Activated T-helper 1 cell treated with anti-CD3 and anti-CD28 coated beads, Interleukin-12 subunit alpha, Interleukin-12 subunit beta, Interleukin-2, Interleukin-4 antibody, amounts not matched to agents 30 ng/mL and 10 ng/mL and 1 ng/mL, durations not matched to agents 14 hours and 24 hours and 36 hours (primary cell): ENCODE measurements around the gene SCRT2. TPM values are rescaled to one million over a fixed set of nuclear protein-coding genes. Genes with fewer than 3 reads are reported as not detected.
"Not testable (repeated sequence)": the region's sequence is repeated elsewhere in the genome, so short reads cannot be mapped to it uniquely, and the experiment has no call there.

Source experiments
- DNase-seq: peaks from one replicate; pipeline ENCODE4 v3.0.0; 2021; ENCODE audit warnings: low spot score
- H3K27ac Mint-ChIP-seq: one replicate; pipeline ENCODE4 v1.8.0; 2021; ENCODE audit warnings: mild to moderate bottlenecking, mixed read lengths
- H3K27me3 Mint-ChIP-seq: one replicate; pipeline ENCODE4 v1.8.0; 2022; ENCODE audit warnings: mild to moderate bottlenecking, moderate library complexity, mixed read lengths; ENCODE audit not compliant: insufficient read depth
- H3K36me3 Mint-ChIP-seq: one replicate; pipeline ENCODE4 v1.8.0; 2021; ENCODE audit warnings: low read depth, mixed read lengths
- H3K4me1 Mint-ChIP-seq: one replicate; pipeline ENCODE4 v1.8.0; 2021; ENCODE audit warnings: low read depth, mixed read lengths
- H3K4me3 Mint-ChIP-seq: one replicate; pipeline ENCODE4 v1.8.0; 2021; ENCODE audit warnings: mild to moderate bottlenecking, moderate library complexity, mixed read lengths
- H3K9me3 Mint-ChIP-seq: one replicate; pipeline ENCODE4 v1.8.0; 2021; ENCODE audit warnings: mixed read lengths
- intact Hi-C: fragments of 100-400 bp; cut with micrococcal nuclease; formaldehyde crosslinking; loops from one replicate; pipeline ENCODE4 v1.15.1; 2024
- total RNA-seq: library from RNA; stranded (reverse); gene quantifications from 2 replicates; pipeline ENCODE4 v1.2.3, GENCODE V29; 2022

SCRT2 gene
- total RNA-seq, 1 donor from 2014 or later, result not detected

DNA sequence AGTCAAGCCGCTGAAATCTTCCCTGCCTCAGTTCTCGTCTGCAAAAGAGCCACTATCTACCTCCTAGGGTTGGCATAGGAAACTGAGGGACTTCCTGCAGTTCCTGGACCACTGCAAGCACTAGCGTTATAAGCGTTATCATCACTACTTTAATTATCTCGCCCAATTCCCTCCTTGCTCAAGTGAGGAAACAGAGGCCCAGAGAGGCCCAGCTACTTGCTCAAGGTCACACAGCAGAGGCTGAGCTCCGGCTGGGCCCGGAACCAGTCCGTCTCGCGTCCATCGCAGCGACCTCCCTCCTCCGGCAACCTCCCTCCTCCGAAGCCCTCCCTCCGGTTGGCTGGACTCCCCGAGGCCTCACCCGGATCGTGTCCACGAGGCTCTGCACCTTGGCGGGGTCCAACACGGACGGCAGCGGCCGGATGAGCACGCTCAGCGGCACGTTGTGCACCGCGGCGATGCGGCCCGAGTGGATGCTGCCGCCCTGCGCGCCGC, 22.9 kb downstream of the SCRT2 start:
- peaks cover 35% of the 10 kb centered on the region for H3K4me1 Mint-ChIP-seq
- H3K4me3 Mint-ChIP-seq, result peak overlapping the region; percentile 87
- peak overlapping the region; percentile 81 for H3K27ac Mint-ChIP-seq
- H3K27me3 Mint-ChIP-seq, result peaks cover 11% of the 10 kb centered on the region
- H3K9me3 Mint-ChIP-seq, result no peaks in the 10 kb centered on the region
- DNase-seq, result peak; percentile 2
- intact Hi-C loops, result loop anchor here (1.0 to 10.0 kb wide), 5 partner anchors 7 to 188 kb away; partner anchors contain the start of genes CSNK2A1, FAM110A and TBC1D20
- H3K36me3 Mint-ChIP-seq, result peaks cover 28% of the 10 kb centered on the region

DNA sequence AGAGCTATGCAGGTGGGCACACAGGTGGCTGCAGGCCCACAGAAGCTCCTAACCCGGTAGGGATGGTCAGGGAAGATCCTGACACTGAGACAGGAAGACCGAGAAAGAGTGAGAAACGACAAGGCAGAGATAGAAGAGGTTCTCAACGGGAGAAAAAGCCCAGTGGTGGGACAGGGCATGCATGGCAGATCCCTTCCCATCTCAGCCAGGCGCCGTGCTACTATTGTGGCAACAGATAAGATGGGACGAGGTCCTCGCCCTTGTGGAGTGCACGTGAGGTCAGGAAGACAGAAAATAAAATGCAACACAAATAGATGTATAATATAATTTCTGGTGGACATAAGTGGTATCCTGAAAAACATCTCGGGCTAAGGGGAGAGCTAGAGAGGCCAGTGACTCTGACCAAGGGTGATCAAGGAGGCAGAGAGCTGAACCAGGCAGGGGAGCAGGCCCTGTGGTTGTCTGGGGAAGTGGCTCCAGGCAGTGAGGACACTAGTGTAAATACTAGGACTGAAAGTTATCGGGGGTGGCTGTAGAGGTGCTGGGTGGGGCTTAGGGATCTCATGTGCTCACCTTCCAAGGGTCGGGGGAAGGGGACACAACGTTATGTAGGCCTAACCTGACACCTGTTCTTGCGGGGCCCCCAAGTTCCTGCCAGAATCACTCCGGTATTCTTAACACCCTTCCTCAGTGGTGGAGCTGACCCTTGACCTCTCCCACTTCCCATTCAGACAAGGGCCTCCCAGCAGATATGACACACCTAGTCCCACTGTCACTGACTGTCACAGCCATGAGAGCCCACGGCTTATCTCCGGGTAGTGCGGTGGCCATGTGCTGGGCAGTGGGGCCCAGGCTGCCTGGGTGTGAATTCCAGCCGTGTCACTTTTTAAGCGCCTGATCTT, 23.6 kb downstream of the SCRT2 start:
- peaks cover 35% of the 10 kb centered on the region for H3K36me3 Mint-ChIP-seq
- peak overlapping the region; percentile 81 for H3K27ac Mint-ChIP-seq
- peak overlapping the region; percentile 87 for H3K4me3 Mint-ChIP-seq
- intact Hi-C loops, result loop anchor here (2.0 to 10.0 kb wide), 2 partner anchors 181 to 187 kb away; partner anchors contain the start of genes FAM110A and TBC1D20
- H3K4me1 Mint-ChIP-seq, result peaks cover 35% of the 10 kb centered on the region
- H3K9me3 Mint-ChIP-seq, result no peaks in the 10 kb centered on the region
- H3K27me3 Mint-ChIP-seq, result peaks cover 5% of the 10 kb centered on the region
- no peak for DNase-seq

DNA sequence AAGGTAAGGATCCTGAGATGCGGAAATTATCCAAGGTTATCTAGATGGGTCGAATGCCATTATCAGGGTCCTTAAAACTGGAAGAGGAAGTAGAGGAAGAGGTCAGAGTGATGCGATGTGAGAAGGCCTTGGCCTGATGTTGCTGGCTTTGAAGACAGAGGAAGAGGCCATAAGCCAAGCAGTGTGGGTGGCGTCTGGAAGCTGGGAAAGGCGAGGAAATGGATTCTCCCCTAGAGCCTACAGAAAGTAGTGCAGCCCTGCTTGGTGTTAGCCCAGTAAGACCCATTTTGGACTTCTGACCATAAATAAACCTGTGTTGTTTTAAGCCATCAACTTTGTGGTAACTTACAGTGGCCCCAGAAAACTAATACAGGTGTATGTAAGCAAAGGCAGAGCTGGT, 24.6 kb downstream of the SCRT2 start:
- intact Hi-C loops, result loop anchor here (10.0 kb wide), 1 partner anchor 186 kb away; the partner anchor contains the start of gene TBC1D20
- peak overlapping the region; percentile 87 for H3K4me3 Mint-ChIP-seq
- H3K9me3 Mint-ChIP-seq, result no peaks in the 10 kb centered on the region
- DNase-seq, result no peak
- H3K36me3 Mint-ChIP-seq, result peaks cover 39% of the 10 kb centered on the region
- H3K4me1 Mint-ChIP-seq, result peaks cover 35% of the 10 kb centered on the region
- peaks cover 3% of the 10 kb centered on the region for H3K27me3 Mint-ChIP-seq
- no peak overlapping the region for H3K27ac Mint-ChIP-seq

DNA sequence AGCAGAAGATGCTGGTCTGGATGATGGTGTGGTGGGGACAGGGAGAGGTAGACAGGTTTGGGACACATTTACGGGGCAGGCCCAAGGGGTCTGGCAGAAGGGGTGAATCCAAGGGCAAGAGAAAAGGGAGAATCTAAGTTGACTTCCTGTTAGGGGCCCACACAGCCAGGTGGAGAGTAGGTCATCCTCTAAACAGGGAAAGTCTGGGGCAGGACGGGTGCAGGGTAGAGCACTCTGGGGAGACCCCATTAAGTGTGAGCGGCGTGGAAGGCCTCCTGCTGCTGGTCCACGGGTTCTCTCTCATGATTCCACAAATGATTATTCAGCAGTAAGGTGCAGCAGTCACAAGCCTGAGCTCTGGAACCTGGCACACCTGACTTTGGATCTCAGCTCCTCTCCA, 25.3 kb downstream of the SCRT2 start:
- intact Hi-C loops, result loop anchor here (10.0 kb wide), 1 partner anchor 185 kb away; the partner anchor contains the start of gene TBC1D20
- DNase-seq, result no peak
- Mint-ChIP-seq H3K27me3 (peaks cover 3% of the 10 kb centered on the region), H3K4me3 (peak overlapping the region; percentile 2), H3K9me3 (no peaks in the 10 kb centered on the region), H3K4me1 (peaks cover 35% of the 10 kb centered on the region), H3K36me3 (peaks cover 39% of the 10 kb centered on the region), H3K27ac (peak overlapping the region; percentile 14)

DNA sequence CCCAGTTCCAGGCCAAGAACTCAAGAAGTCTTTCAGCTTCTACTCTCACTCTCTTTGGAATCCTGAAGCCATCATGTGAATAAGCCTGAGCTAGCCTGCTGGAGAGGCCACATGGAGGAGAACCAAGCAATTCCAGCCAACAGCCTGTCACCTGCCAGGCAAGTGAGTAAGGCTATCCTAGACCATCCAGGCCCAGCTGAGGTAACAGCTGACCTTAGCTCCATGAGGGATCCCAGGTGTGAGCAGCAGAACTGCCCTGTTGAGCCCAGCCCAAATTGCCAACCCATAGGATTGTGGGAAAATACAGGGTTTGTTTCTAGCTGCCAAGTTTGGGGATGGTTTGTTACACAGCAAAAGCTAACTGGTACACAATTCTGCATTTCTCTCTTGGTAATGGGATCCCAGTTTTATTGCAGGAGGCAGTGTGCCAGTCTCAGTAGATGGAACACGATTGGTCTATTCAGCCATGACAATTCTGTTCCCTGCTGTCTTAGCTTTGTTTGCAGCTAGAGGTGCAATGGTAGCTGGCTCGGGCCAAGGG, 28.1 kb downstream of the SCRT2 start:
- Mint-ChIP-seq H3K27ac (no peak overlapping the region), H3K9me3 (no peaks in the 10 kb centered on the region), H3K4me3 (no peak overlapping the region), H3K36me3 (peaks cover 37% of the 10 kb centered on the region), H3K4me1 (peaks cover 20% of the 10 kb centered on the region), H3K27me3 (peaks cover 14% of the 10 kb centered on the region)
- no peak for DNase-seq
- intact Hi-C loops, result no loop called here

DNA sequence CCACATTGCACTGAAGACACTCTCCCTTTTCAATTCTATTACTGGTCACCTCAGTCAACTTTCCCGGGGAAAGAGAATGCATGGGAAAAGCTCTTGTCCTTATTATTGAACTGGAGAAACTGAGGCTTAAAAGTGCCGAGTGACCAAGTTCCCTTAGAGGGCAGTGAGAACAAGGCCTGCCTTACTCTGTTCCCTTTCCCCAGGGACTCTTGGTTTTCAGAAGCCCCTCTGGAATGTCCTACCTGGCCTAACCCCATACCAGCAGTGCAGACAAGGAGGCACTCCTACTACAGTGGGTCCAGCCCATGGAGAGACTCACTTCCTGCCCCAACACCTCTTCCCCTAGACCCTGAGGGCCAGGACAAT, 28.8 kb downstream of the SCRT2 start:
- peaks cover 14% of the 10 kb centered on the region for H3K27me3 Mint-ChIP-seq
- peaks cover 13% of the 10 kb centered on the region for H3K4me1 Mint-ChIP-seq
- DNase-seq, result no peak
- no peak overlapping the region for H3K4me3 Mint-ChIP-seq
- H3K36me3 Mint-ChIP-seq, result peaks cover 37% of the 10 kb centered on the region
- intact Hi-C loops, result no loop called here
- H3K27ac Mint-ChIP-seq, result no peak overlapping the region
- no peaks in the 10 kb centered on the region for H3K9me3 Mint-ChIP-seq

DNA sequence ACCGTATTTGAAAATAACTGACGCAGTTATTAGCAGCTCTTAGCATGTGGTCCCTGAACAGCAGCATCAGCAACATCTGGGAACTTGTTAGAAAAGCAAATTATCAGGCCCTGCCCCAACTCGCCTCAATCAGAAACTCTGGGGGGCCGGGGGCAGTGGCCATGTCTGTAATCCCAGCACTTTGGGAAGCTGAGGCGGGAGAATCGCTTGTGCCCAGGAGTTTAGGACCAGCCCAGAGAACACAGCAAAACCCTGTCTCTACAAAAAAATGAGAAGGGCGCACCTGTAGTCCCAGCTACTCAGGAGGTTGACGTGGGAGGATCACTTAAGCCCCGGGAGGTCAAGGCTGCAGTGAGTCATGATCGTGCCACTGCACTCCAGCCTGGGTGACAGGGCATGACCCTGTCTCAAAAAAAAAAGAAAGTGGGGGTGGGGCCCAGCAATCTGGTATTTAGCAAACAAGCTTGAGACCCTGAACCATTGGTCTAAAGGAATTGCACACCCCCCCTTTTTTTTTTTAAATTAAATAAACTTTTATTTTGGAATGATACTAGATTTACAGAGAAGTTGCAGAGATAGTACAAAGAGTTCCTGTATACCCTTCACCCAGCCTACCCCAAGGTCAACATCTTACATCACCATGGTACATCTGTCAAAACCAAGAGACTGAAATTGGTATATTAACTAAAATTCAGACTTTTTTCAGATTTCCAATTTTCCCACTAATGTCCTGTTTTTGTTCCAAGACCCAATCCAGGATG, 29.3 kb downstream of the SCRT2 start:
- H3K4me3 Mint-ChIP-seq, result no peak overlapping the region
- H3K27me3 Mint-ChIP-seq, result peaks cover 17% of the 10 kb centered on the region
- H3K9me3 Mint-ChIP-seq, result no peaks in the 10 kb centered on the region
- intact Hi-C loops, result no loop called here
- no peak for DNase-seq
- H3K27ac Mint-ChIP-seq, result no peak overlapping the region
- peaks cover 37% of the 10 kb centered on the region for H3K36me3 Mint-ChIP-seq
- peaks cover 10% of the 10 kb centered on the region for H3K4me1 Mint-ChIP-seq

DNA sequence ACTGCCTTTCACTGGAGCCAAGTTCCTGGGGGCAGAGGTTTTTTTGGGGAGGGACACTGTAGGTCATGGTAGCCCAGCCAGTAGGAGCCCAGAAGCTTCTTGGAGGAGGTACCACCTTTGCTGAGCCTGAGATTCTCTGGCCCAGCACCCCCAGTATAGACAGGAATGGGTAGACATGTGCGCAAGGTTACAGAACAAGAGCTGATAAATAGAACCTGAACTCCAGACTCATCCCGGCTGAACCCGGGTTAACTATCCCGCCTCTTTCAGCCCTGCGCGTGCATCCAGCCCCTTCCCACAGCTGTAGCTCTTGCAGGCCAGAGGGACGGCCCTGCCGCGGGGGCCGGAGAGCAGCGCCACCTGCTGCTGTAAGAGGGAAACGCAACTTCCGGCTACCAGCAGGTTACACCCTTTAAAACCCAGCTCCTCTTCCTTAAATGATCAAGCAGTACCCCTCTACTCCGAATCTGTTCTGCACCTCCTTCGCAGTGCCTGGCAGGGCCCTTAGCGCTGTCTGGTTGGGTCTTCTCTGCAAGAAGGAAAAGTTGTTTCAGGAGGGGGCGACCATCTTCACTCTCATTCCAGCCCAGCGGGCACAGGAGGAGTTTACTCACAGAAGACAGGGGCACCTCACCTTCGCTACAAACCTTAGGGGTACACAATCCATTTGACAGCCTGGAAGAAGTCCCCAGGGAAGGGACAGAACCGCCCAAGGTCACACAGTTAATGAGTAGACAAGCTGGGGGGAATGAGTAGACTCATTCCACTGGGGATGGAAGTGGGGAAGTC, 30.1 kb downstream of the SCRT2 start:
- no peak overlapping the region for H3K4me3 Mint-ChIP-seq
- intact Hi-C loops, result loop anchor here (1.0 kb wide), 3 partner anchors 8 to 291 kb away; partner anchors contain the start of gene SRXN1
- no peaks in the 10 kb centered on the region for H3K9me3 Mint-ChIP-seq
- H3K27me3 Mint-ChIP-seq, result peaks cover 19% of the 10 kb centered on the region
- DNase-seq, result peak; percentile 63
- H3K27ac Mint-ChIP-seq, result no peak overlapping the region
- H3K4me1 Mint-ChIP-seq, result peaks cover 6% of the 10 kb centered on the region
- H3K36me3 Mint-ChIP-seq, result peaks cover 34% of the 10 kb centered on the region

DNA sequence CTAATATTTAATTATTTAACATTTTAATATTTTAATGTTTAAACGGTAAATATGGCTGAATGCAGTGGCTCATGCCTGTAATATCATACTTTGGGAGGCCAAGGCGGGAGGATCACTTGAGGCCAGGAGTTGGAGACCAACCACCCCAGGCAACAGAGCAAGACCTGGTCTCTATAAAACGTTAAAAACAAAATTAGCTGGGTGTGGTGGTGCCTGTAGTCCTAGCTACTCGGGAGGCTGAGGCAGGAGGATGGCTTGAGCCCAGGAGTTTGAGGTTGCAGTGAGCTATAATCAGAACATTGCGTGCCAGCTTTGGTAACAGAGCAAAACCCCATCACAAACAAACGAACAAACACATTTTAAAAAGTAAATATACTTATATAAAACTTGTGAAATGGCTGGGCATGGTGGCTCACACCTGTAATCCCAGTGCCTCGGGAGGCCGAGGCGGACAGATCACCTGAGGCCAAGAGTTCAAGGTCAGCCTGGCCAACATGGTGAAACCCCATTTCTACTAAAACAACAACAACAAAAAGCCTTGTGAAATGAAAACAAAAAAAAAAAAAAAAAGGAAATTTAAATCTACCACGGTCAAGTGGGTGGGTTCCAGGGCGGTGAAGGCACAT, 30.8 kb downstream of the SCRT2 start:
- H3K4me3 Mint-ChIP-seq, result no peak overlapping the region
- no peak for DNase-seq
- H3K9me3 Mint-ChIP-seq, result no peaks in the 10 kb centered on the region
- no peak overlapping the region for H3K27ac Mint-ChIP-seq
- peaks cover 6% of the 10 kb centered on the region for H3K4me1 Mint-ChIP-seq
- peaks cover 29% of the 10 kb centered on the region for H3K36me3 Mint-ChIP-seq
- H3K27me3 Mint-ChIP-seq, result peaks cover 22% of the 10 kb centered on the region
- intact Hi-C loops, result loop anchor here (1.0 kb wide), 3 partner anchors 8 to 291 kb away; partner anchors contain the start of gene SRXN1

DNA sequence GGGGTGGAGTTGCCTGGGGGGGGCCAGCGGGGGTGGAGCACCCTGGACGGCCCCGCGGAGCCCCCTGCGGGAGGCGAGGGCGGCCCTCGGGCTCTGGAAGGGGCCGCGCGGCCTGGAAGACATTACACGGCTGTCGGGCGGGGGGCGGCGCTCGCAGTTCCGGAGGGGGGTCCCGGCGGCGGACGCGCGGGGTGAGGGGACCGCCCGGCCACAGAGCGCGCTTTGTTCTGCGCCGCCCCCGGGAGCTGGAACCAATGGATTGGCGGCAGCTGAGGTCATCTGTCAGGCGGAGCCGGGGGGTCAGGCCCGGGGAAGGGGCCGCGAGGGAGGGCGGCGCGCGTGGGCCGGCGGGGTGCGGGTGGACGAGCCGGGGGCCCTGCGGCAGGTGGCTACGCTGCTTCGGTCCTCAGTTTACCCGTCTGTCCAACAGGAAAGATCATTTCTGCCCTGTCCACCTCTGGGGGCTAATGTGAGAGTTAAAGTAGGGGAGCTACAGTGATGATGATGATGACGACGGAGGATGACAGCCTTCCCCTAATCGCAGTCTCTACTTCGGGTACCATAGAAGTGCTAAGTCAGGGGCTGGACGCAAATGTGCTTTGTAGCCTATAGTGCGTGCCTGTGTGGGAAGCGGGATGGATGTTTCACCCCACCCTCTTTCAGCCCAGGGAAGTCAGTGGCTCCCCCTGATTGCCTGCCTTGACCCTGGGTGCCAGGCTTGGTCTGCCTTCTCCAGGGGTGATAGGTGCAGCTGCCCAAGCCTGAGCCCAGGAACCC, 33.0 kb downstream of the SCRT2 start:
- H3K27me3 Mint-ChIP-seq, result peaks cover 22% of the 10 kb centered on the region
- peaks cover 10% of the 10 kb centered on the region for H3K36me3 Mint-ChIP-seq
- peaks cover 6% of the 10 kb centered on the region for H3K4me1 Mint-ChIP-seq
- intact Hi-C loops, result no loop called here
- DNase-seq, result no peak
- H3K27ac Mint-ChIP-seq, result no peak overlapping the region
- no peak overlapping the region for H3K4me3 Mint-ChIP-seq
- no peaks in the 10 kb centered on the region for H3K9me3 Mint-ChIP-seq

DNA sequence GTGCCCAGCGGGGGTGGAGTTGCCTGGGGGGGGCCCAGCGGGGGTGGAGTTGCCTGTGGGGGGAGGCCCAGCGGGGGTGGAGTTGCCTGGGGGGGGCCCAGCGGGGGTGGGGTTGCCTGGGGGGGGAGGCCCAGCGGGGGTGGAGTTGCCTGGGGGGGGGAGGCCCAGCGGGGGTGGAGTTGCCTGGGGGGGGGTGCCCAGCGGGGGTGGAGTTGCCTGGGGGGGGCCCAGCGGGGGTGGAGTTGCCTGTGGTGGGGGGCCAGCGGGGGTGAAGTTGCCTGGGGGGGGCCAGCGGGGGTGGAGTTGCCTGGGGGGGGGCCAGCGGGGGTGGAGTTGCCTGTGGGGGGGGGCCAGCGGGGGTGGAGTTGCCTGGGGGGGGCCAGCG, 33.6 kb downstream of the SCRT2 start:
- intact Hi-C loops, H3K27ac Mint-ChIP-seq, H3K4me1 Mint-ChIP-seq, H3K4me3 Mint-ChIP-seq, DNase-seq, H3K9me3 Mint-ChIP-seq, H3K36me3 Mint-ChIP-seq: not testable (repeated sequence)
- H3K27me3 Mint-ChIP-seq, result peaks cover 22% of the 10 kb centered on the region
